ENCODE measurements around the gene SSH2.

DNA sequence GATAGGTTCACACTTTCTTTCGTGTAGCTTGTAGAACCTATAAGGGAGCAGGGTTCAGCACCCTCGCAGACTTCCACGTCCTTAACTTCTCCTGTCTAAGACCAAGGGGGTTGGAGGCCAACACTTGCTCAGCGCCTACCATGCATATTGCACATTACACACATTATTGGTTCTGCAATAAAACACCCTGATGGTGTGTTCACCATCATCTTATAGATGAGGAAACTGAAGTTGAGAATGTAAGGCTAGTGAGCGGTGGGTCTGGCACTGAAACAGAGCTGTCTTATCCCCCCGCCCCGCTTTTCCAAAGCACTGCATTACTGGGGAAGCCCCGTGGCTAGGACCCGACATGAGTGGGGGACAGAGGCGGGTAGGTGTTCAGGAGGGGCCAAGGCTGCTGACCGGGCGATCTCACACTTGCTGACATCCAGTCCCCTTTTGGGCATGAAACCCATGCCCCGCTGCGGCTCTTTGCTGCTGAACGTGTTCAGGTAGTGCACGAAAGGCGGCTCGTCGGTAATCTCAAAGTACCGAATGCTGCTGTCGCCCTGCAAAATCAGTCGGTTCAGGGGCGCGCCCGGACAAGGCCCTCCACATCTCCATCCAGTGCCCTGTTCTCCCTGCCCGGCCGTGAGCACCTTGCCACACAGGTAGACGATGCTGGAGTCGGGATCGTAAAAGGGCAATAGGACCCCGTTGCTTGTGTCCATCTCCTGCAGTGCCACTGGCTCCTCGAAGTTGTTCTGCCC, 313.6 kb downstream of the SSH2 start:
- TF ChIP-seq, protein P1, sequence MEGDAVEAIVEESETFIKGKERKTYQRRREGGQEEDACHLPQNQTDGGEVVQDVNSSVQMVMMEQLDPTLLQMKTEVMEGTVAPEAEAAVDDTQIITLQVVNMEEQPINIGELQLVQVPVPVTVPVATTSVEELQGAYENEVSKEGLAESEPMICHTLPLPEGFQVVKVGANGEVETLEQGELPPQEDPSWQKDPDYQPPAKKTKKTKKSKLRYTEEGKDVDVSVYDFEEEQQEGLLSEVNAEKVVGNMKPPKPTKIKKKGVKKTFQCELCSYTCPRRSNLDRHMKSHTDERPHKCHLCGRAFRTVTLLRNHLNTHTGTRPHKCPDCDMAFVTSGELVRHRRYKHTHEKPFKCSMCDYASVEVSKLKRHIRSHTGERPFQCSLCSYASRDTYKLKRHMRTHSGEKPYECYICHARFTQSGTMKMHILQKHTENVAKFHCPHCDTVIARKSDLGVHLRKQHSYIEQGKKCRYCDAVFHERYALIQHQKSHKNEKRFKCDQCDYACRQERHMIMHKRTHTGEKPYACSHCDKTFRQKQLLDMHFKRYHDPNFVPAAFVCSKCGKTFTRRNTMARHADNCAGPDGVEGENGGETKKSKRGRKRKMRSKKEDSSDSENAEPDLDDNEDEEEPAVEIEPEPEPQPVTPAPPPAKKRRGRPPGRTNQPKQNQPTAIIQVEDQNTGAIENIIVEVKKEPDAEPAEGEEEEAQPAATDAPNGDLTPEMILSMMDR (IDR thresholded peaks at IDR 0.05): no peak
- TF ChIP-seq POLR2A (IDR thresholded peaks at IDR 0.05): no peak
